K562 (cell line): ENCODE measurements around the gene FUZ. TPM values are rescaled to one million over a fixed set of nuclear protein-coding genes. Genes with fewer than 3 reads are reported as not detected.
A peak's percentile ranks its signal among the peaks of the same experiment; 100 is the strongest.

Experiments
- ARNT ChIP-seq, 2 experiments: fragments of 450-650 bp; IDR thresholded peaks; 2 replicates each; pipeline ENCODE4 v1.6.1; 2016; ENCODE audit warnings: mild to moderate bottlenecking in 1 of 2
- BRCA1 ChIP-seq, 2 experiments: fragments of 450-650 bp in 1 of 2; sonication (generic) in 1 of 2; formaldehyde crosslinking in 1 of 2; IDR thresholded peaks; 2 replicates each; pipeline versions ENCODE4 v1.5.0 to v1.6.1; 2017 to 2020; ENCODE audit warnings: mild to moderate bottlenecking in 1 of 2, missing genetic modification reagents in 1 of 2
- CBX2 ChIP-seq: fragments of 200-600 bp; sonication (generic); IDR thresholded peaks from one replicate; pipeline ENCODE4 v1.6.1; 2012; ENCODE audit warnings: mild to moderate bottlenecking, low read length, inconsistent platforms; ENCODE audit not compliant: insufficient read depth, poor library complexity, severe bottlenecking
- ETS2 ChIP-seq: IDR thresholded peaks from 2 replicates; pipeline ENCODE4 v1.6.1; 2016; ENCODE audit warnings: borderline replicate concordance, missing genetic modification characterization, mild to moderate bottlenecking, moderate library complexity, missing compliant biosample characterization; ENCODE audit not compliant: poor library complexity, severe bottlenecking
- FOXA3 ChIP-seq, 2 experiments: fragments of 450-650 bp in 1 of 2; sonication (generic) in 1 of 2; formaldehyde crosslinking; IDR thresholded peaks in 1 of 2; conservative IDR thresholded peaks in 1 of 2; 2 replicates each; pipeline versions ENCODE4 v1.4.0 to v1.8.0; 2020 to 2022; ENCODE audit warnings: mild to moderate bottlenecking in 2 of 2, missing genetic modification reagents in 1 of 2
- FOXP1 ChIP-seq: sonication (generic); formaldehyde crosslinking; IDR thresholded peaks from 2 replicates; pipeline ENCODE4 v1.8.0; 2022; ENCODE audit warnings: mild to moderate bottlenecking, missing genetic modification reagents
- JUND ChIP-seq, 2 experiments: IDR thresholded peaks; 2 replicates in 1 of 2; 3 replicates in 1 of 2; pipeline ENCODE4 v1.6.1; 2011; ENCODE audit warnings: borderline replicate concordance in 2 of 2, low read depth in 2 of 2, low read length in 2 of 2, improper control_type of control experiment in 1 of 2, missing biosample characterization in 1 of 2, missing genetic modification characterization in 1 of 2, missing genetic modification reagents in 1 of 2
- MCM2 ChIP-seq: fragments of 450-650 bp; IDR thresholded peaks from 2 replicates; pipeline ENCODE4 v1.6.1; 2017; ENCODE audit warnings: low read depth, mild to moderate bottlenecking
- PHF8 ChIP-seq: fragments of 200-600 bp; sonication (generic); IDR thresholded peaks from 2 replicates; pipeline ENCODE4 v1.6.1; 2012; ENCODE audit warnings: mixed run types, mild to moderate bottlenecking, inconsistent platforms, low read length, moderate library complexity, borderline replicate concordance
- RBM34 ChIP-seq: fragments of 200-400 bp; formaldehyde crosslinking; IDR thresholded peaks from 2 replicates; pipeline ENCODE4 v1.6.1; 2018; ENCODE audit warnings: low read length, borderline replicate concordance; ENCODE audit not compliant: insufficient read depth
- THRB ChIP-seq: fragments of 450-650 bp; formaldehyde crosslinking; conservative IDR thresholded peaks from 2 replicates; pipeline ENCODE4 v1.4.0; 2022; ENCODE audit warnings: mild to moderate bottlenecking, missing genetic modification characterization
- TOE1 ChIP-seq, 2 experiments: fragments of 450-650 bp in 1 of 2; sonication (generic) in 1 of 2; formaldehyde crosslinking in 1 of 2; IDR thresholded peaks; 2 replicates each; pipeline versions ENCODE4 v1.7.1 to v1.8.0; 2016 to 2022; ENCODE audit warnings: borderline replicate concordance in 2 of 2, mild to moderate bottlenecking in 2 of 2, antibody characterized with exemption in 1 of 2, inconsistent platforms in 1 of 2, low read depth in 1 of 2, missing genetic modification reagents in 1 of 2, moderate library complexity in 1 of 2
- ZBTB9 ChIP-seq: fragments of 450-650 bp; formaldehyde crosslinking; IDR thresholded peaks from 2 replicates; pipeline ENCODE4 v1.4.0; 2020; ENCODE audit warnings: mild to moderate bottlenecking, moderate library complexity
- ZNF212 ChIP-seq: fragments of 450-650 bp; formaldehyde crosslinking; IDR thresholded peaks from 2 replicates; pipeline ENCODE4 v1.4.0; 2020; ENCODE audit warnings: mild to moderate bottlenecking
- ZNF280B ChIP-seq: fragments of 250-450 bp; sonication (Bioruptor Pico); IDR thresholded peaks from 2 replicates; pipeline ENCODE4 v1.5.1; 2021; ENCODE audit warnings: mild to moderate bottlenecking
- ZNF561 ChIP-seq: fragments of 450-650 bp; formaldehyde crosslinking; conservative IDR thresholded peaks from 2 replicates; pipeline ENCODE4 v1.4.0; 2020; ENCODE audit warnings: mild to moderate bottlenecking, moderate library complexity
- ZNF766 ChIP-seq: fragments of 200-800 bp; sonication (Bioruptor generic); conservative IDR thresholded peaks from 2 replicates; pipeline ENCODE4 v1.6.1; 2016; ENCODE audit warnings: missing genetic modification characterization, missing compliant biosample characterization
- polyA plus RNA-seq, 8 experiments: library from polyadenylated mRNA; depleted of rRNA in 4 of 8; stranded (reverse) in 5 of 8; unstranded in 3 of 8; fragments of >200 nt; fragmentation: Nextera tagmentation in 2 of 8; fragmentation: Illumina TruSeq in 1 of 8; extraction: Ambion mirVana in 2 of 8; extraction: Trizol in 1 of 8; gene quantifications; 2 replicates each; pipeline versions ENCODE4 v1.2.1 to v1.2.3, GENCODE V29; 2011 to 2014; ENCODE audit warnings: inconsistent platforms in 1 of 8, missing spikeins in 1 of 8
- total RNA-seq, 7 experiments: library from RNA; depleted of rRNA in 6 of 7; stranded (reverse); fragments of >200 nt in 6 of 7; fragmentation: Illumina TruSeq in 2 of 7; extraction: Trizol in 2 of 7; gene quantifications; 2 replicates each; pipeline versions ENCODE4 v1.2.1 to v1.2.3, GENCODE V29; 2011 to 2021; ENCODE audit warnings: low replicate concordance in 1 of 7

Gene FUZ
- total and polyA plus RNA-seq, 9 of the 15 experiments (the other 6 are each of a cell fraction or from before 2014, with no cell fraction given): 0.17 to 7.6 (median 3.6) TPM; not detected in 1

- TF ChIP-seq MCM2 (no peak), CBX2 (no peak), THRB (CRISPR knock-in tag) (0 out of 2 replicates have a peak, but pooled peaks have one; percentile 10), RBM34 (no peak), ZNF766 (CRISPR knock-in tag) (peak; percentile 91), ETS2 (tag) (no peak), TOE1 (IDR thresholded peaks at IDR 0.05; ENCODE audit: borderline replicate concordance) (0 out of 2 replicates have a peak, but pooled peaks have one; percentile 31), TOE1 (CRISPR knock-in tag; IDR thresholded peaks at IDR 0.05; ENCODE audit: borderline replicate concordance, low read depth) (no peak), JUND (IDR thresholded peaks at IDR 0.05; ENCODE audit: borderline replicate concordance, low read depth, low read length) (peak; percentile 94), JUND (tag; IDR thresholded peaks at IDR 0.05; ENCODE audit: borderline replicate concordance, low read depth, low read length) (no peak; the same call in 1 of the 3 replicates), FOXP1 (CRISPR knock-in tag) (peak; percentile 90; the same call in 1 of the 2 replicates), ARNT (IDR thresholded peaks at IDR 0.05) (no peak), ZNF212 (CRISPR knock-in tag) (0 out of 2 replicates have a peak, but pooled peaks have one; percentile 1), FOXA3 (CRISPR knock-in tag; conservative IDR thresholded peaks at IDR 0.05 in 1 of 2, IDR thresholded peaks at IDR 0.05 in 1 of 2) (peak in 1 of 2 experiments; percentile 65; a peak in 1 of 4 replicates), ZBTB9 (CRISPR knock-in tag) (0 out of 2 replicates have a peak, but pooled peaks have one; percentile 40), PHF8 (peak; percentile 49; the same call in 1 of the 2 replicates), ZNF280B (CRISPR knock-in tag) (no peak), BRCA1 (IDR thresholded peaks at IDR 0.05) (no peak), BRCA1 (CRISPR knock-in tag; IDR thresholded peaks at IDR 0.05) (no peak), ZNF561 (CRISPR knock-in tag) (no peak)
Observed at GRCh38 chr19:49812997-49813861, at the start of gene FUZ (continued).
